ENCODE results near the gene KIF26B. TPM values are rescaled to one million over a fixed set of nuclear protein-coding genes. Genes with fewer than 3 reads are reported as not detected.
A peak's percentile ranks its signal among the peaks of the same experiment; 100 is the strongest.

KIF26B gene
- total and polyA plus RNA-seq, 2 of the 4 experiments (the other 2 are of a cell fraction), result 0.53 to 0.54 TPM

GRCh38 chr1:245686006-245686405, 531.2 kb downstream of the KIF26B start:
- H3K9ac ChIP-seq (ENCODE audit: low read depth, low read length), result no peak overlapping the region
- CTCF ChIA-PET, result no interaction called here
- POLR2A ChIA-PET (ENCODE audit: unreplicated experiment), result no interaction called here
- no peak overlapping the region for H3K4me2 ChIP-seq (ENCODE audit: low read depth, low read length)
- DNase-seq (no peak), ATAC-seq (ENCODE audit: low read depth) (no peak)
- 98% methylated on average over 10 of the region's 25 CpGs; no CpG with 5 or more reads in 1 of the 2 experiments for WGBS, 2 experiments (ENCODE audit: extremely low coverage in 2 of 2, insufficient read length in 1 of 2)
- H3K9me3 ChIP-seq (ENCODE audit: control insufficient read depth, insufficient read depth, low read length), result no peaks in the 10 kb centered on the region
- no peak overlapping the region for H2AK5ac ChIP-seq (ENCODE audit: low read depth, low read length)
- H3K4me1 ChIP-seq (ENCODE audit: control insufficient read depth, insufficient read depth, low read length), result peaks cover 9% of the 10 kb centered on the region; the same call in 1 of the 2 replicates
- no TSS peak for BruUV-seq (replicated peaks)
- H3K4me3 ChIP-seq (ENCODE audit: insufficient read depth, low read depth, low read length), result no peak overlapping the region
- intact Hi-C loops (cut with micrococcal nuclease), result no loop called here
- H2BK15ac ChIP-seq (ENCODE audit: low read depth, low read length), result no peak overlapping the region
- H2BK20ac ChIP-seq (ENCODE audit: low read depth, low read length), result no peak overlapping the region
- in situ Hi-C loops (cut with MboI; ENCODE audit: low sequenced_read_pairs), result no loop called here
- no peaks in the 10 kb centered on the region for H3K27me3 ChIP-seq (ENCODE audit: control insufficient read depth, insufficient read depth, low read length)
- peaks cover 21% of the 10 kb centered on the region for H3K36me3 ChIP-seq (ENCODE audit: control insufficient read depth, insufficient read depth, low read length)
- no peak overlapping the region for H3K14ac ChIP-seq (replicated peaks; ENCODE audit: low read depth, low read length)
- H3K4ac ChIP-seq (ENCODE audit: low read depth, low read length), result no peak overlapping the region
- no peak overlapping the region for H3K27ac ChIP-seq (ENCODE audit: insufficient read depth, low read length)
- TF ChIP-seq CHD1 (IDR thresholded peaks at IDR 0.05; ENCODE audit: low read depth, low read length) (no peak), POLR2A (IDR thresholded peaks at IDR 0.05; ENCODE audit: low read depth, low read length) (no peak), FOS (IDR thresholded peaks at IDR 0.05; ENCODE audit: low read depth, low read length) (no peak), USF2 (IDR thresholded peaks at IDR 0.05; ENCODE audit: low read depth, low read length) (no peak), ELK1 (IDR thresholded peaks at IDR 0.05; ENCODE audit: borderline replicate concordance, low read depth, low read length) (no peak), MAFK (IDR thresholded peaks at IDR 0.05; ENCODE audit: low read depth, low read length) (no peak), RCOR1 (IDR thresholded peaks at IDR 0.05; ENCODE audit: insufficient replicate concordance, low read length) (no peak), NFE2L2 (IDR thresholded peaks at IDR 0.05; ENCODE audit: low read depth, low read length) (no peak), MXI1 (IDR thresholded peaks at IDR 0.05; ENCODE audit: borderline replicate concordance, low read depth, low read length) (no peak), MAZ (IDR thresholded peaks at IDR 0.05; ENCODE audit: borderline replicate concordance, low read depth, low read length) (no peak), CTCF (conservative IDR thresholded peaks at IDR 0.05; ENCODE audit: low read depth, low read length) (no peak), BHLHE40 (IDR thresholded peaks at IDR 0.05; ENCODE audit: low read depth, low read length) (no peak), RAD21 (IDR thresholded peaks at IDR 0.05; ENCODE audit: low read length) (no peak), RFX5 (IDR thresholded peaks at IDR 0.05; ENCODE audit: low read depth, low read length) (no peak), SMC3 (IDR thresholded peaks at IDR 0.05; ENCODE audit: low read depth, low read length) (no peak), CEBPB (IDR thresholded peaks at IDR 0.05; ENCODE audit: low read depth, low read length) (no peak)
- no peak overlapping the region for H3K23ac ChIP-seq (ENCODE audit: low read depth, low read length)
- H2AK9ac ChIP-seq (replicated peaks; ENCODE audit: low read depth, low read length, poor library complexity), result peak overlapping the region; percentile 79
- no peak overlapping the region for H3K56ac ChIP-seq (ENCODE audit: extremely low read depth, insufficient read depth, low read length)
- no peaks in the 10 kb centered on the region for H3K9me1 ChIP-seq (ENCODE audit: insufficient read depth, low read length)
- H3K18ac ChIP-seq (ENCODE audit: low read depth, low read length), result no peak overlapping the region
- H4K8ac ChIP-seq (ENCODE audit: low read depth in 2 of 2, low read length in 2 of 2), result no peak overlapping the region
- H2BK5ac ChIP-seq (ENCODE audit: low read depth, low read length, poor library complexity, severe bottlenecking), result no peak overlapping the region
- no peak overlapping the region for H4K5ac ChIP-seq (ENCODE audit: low read depth, low read length)
- no peaks in the 10 kb centered on the region for H3K79me1 ChIP-seq (ENCODE audit: low read depth in 1 of 2, low read length in 2 of 2)
- H4K91ac ChIP-seq (ENCODE audit: insufficient read depth, low read depth, low read length), result no peak overlapping the region
- H2BK120ac ChIP-seq (ENCODE audit: low read depth, low read length), result no peak overlapping the region
- no peaks in the 10 kb centered on the region for H4K20me1 ChIP-seq (ENCODE audit: insufficient read depth, low read length)
- dilution Hi-C loops (cut with HindIII; ENCODE audit: low sequenced_read_pairs, unreplicated experiment), result no loop called here
- H2AFZ ChIP-seq (replicated peaks; ENCODE audit: low read length, poor library complexity), result no peak overlapping the region

All from IMR-90 (cell line).